ENCODE results near the gene RBBP5.

RBBP5 gene

GRCh38 chr1:205133287-205133686, 11.5 kb upstream of the RBBP5 start:
- no peak for DNase-seq (ENCODE audit: low read depth in 2 of 2)

GRCh38 chr1:205129447-205130029, 7.8 kb upstream of the RBBP5 start:
- no peak for DNase-seq (ENCODE audit: low read depth in 2 of 2)

- no peak for DNase-seq (ENCODE audit: low read depth in 2 of 2)
Measured at GRCh38 chr1:205128050-205128449, 6.3 kb upstream of the RBBP5 start.

- no peak for DNase-seq (ENCODE audit: low read depth in 2 of 2)
Measured at GRCh38 chr1:205127646-205128045, 5.9 kb upstream of the RBBP5 start.

- DNase-seq (ENCODE audit: low read depth in 2 of 2), result no peak
Measured at GRCh38 chr1:205124726-205125125, 2.9 kb upstream of the RBBP5 start.

GRCh38 chr1:205122489-205122882, 708 bp upstream of the RBBP5 start:
- no peak for DNase-seq (ENCODE audit: low read depth in 2 of 2)

- DNase-seq (ENCODE audit: low read depth in 2 of 2), result no peak
Measured at GRCh38 chr1:205118752-205119151, 3.0 kb downstream of the RBBP5 start.

GRCh38 chr1:205111354-205111753, 10.4 kb downstream of the RBBP5 start:
- no peak for DNase-seq (ENCODE audit: low read depth in 2 of 2)

GRCh38 chr1:205109711-205110110, 12.1 kb downstream of the RBBP5 start:
- DNase-seq (ENCODE audit: low read depth in 2 of 2), result no peak

GRCh38 chr1:205109269-205109668, 12.5 kb downstream of the RBBP5 start:
- no peak for DNase-seq (ENCODE audit: low read depth in 2 of 2)

GRCh38 chr1:205108464-205108863, 13.3 kb downstream of the RBBP5 start:
- DNase-seq (ENCODE audit: low read depth in 2 of 2), result no peak

- DNase-seq (ENCODE audit: low read depth in 2 of 2), result no peak
Measured at GRCh38 chr1:205107327-205107726, 14.5 kb downstream of the RBBP5 start.

- DNase-seq (ENCODE audit: low read depth in 2 of 2), result no peak
Measured at GRCh38 chr1:205102404-205102803, 19.4 kb downstream of the RBBP5 start.

GRCh38 chr1:205098242-205098641, 23.5 kb downstream of the RBBP5 start:
- no peak for DNase-seq (ENCODE audit: low read depth in 2 of 2)

GRCh38 chr1:205095422-205095821, 26.4 kb downstream of the RBBP5 start:
- no peak for DNase-seq (ENCODE audit: low read depth in 2 of 2)

- DNase-seq (ENCODE audit: low read depth in 2 of 2), result no peak
Measured at GRCh38 chr1:205091043-205091740, 30.6 kb downstream of the RBBP5 start.

GRCh38 chr1:205088341-205088740, 33.4 kb downstream of the RBBP5 start:
- DNase-seq (ENCODE audit: low read depth in 2 of 2), result no peak

GRCh38 chr1:205084360-205084759, 37.4 kb downstream of the RBBP5 start, which contains the start of gene TMEM81:
Gene TMEM81 (minus strand): TSS chr1:205084460. CDS start chr1:205084320, 140 bp downstream.
- no peak for DNase-seq (ENCODE audit: low read depth in 2 of 2)

- DNase-seq (ENCODE audit: low read depth in 2 of 2), result no peak
Measured at GRCh38 chr1:205082431-205082830, 39.3 kb downstream of the RBBP5 start.

GRCh38 chr1:205077934-205078311, 43.9 kb downstream of the RBBP5 start:
- DNase-seq (ENCODE audit: low read depth in 2 of 2), result no peak

GRCh38 chr1:205077158-205077933, 44.4 kb downstream of the RBBP5 start:
- DNase-seq (ENCODE audit: low read depth in 2 of 2), result no peak

- DNase-seq (ENCODE audit: low read depth in 2 of 2), result no peak
Measured at GRCh38 chr1:205076245-205076761, 45.5 kb downstream of the RBBP5 start.
